Germinal center (tissue), 1 donor: Measurements from ENCODE around the gene SYTL1.
A peak's percentile ranks its signal among the peaks of the same experiment; 100 is the strongest.

Experiments
- DNase-seq: peaks from one replicate; pipeline ENCODE4 v3.0.0; 2012; ENCODE audit warnings: mixed read lengths, low spot score

The SYTL1 gene

DNA sequence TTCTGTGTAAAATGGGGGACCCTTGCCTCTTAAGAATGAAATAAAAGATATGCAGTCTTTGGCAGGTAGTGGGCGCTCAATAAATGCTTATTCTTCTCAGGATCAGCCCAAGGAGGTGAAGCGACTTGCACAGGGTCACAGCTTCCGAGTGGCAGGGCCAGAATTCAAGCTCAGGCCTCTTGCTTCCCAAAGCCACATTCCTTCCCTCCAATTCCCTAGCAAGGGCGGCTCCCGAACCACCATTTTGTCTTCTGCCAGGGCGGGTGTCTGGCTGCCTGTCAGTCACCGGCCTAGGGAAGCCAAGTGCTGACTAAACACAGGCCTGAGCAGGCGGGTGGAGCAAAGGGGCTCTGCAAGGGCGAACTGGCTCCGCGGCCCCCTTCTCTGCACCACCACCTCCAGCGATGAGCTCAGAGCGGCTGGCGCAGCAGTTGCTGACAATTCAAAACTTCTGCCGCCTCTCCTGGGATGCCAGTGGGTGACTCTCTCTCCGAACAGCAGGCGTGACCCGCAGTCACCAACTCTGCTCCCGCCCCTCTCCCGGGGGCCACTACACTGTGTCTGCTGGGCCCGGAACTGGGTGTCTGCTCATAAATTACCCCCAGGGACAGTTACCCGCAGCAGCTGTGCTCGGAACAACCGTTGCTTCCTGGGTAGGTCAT lies 61.4 kb downstream of the SYTL1 start:
- peak; percentile 75 for DNase-seq
